KBM-7 (cell line): ENCODE measurements around the gene TXNDC9.
"Not testable (repeated sequence)": the region's sequence is repeated elsewhere in the genome, so short reads cannot be mapped to it uniquely, and the experiment has no call there.

Source experiments
- DNase-seq: peaks from one replicate; pipeline ENCODE4 v3.0.0-alpha.2; 2015
- in situ Hi-C: fragments of 300-500 bp; cut with MboI; formaldehyde crosslinking; loops from 2 replicates; pipeline ENCODE4 v1.14.3; 2020; ENCODE audit warnings: low sequenced_read_pairs, low pct_unique_long_range_greater_than_20kb, mixed read lengths

TXNDC9 gene

GRCh38 chr2:99337113-99338028 lies 1.2 kb upstream of the TXNDC9 start, which contains the start of gene EIF5B:
EIF5B (plus strand) TSS chr2:99337389; CDS start chr2:99337555, 166 bp downstream.
- in situ Hi-C loops = no loop called here
- DNase-seq = peak; percentile 94

DNA sequence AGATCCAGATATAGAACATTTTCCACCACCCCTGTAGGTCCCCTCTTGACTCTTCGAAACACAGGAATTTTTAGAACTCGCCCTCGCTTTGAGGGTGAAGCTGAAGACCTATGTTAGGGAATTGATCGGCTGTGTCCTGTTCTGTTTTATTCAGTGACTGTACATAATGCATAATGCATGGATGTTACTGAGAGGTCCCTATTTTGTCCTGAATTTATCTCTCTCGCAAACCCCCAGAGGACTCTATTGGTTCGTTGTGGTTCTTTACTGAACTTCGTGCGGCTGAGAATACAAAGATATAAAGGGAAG lies 625 bp upstream of the TXNDC9 start:
- in situ Hi-C loops = no loop called here
- DNase-seq = no peak

GRCh38 chr2:99325384-99325783 lies 10.7 kb downstream of the TXNDC9 start:
- in situ Hi-C loops = no loop called here
- DNase-seq = no peak

GRCh38 chr2:99317873-99318200 lies 18.3 kb downstream of the TXNDC9 start:
- in situ Hi-C loops = not testable (repeated sequence)

GRCh38 chr2:99317161-99317872 lies 18.8 kb downstream of the TXNDC9 start:
- DNase-seq = no peak
- in situ Hi-C loops = no loop called here

More at GRCh38 chr2:99317873-99318200, 18.3 kb downstream of the TXNDC9 start:
- not testable (repeated sequence) for DNase-seq

DNA sequence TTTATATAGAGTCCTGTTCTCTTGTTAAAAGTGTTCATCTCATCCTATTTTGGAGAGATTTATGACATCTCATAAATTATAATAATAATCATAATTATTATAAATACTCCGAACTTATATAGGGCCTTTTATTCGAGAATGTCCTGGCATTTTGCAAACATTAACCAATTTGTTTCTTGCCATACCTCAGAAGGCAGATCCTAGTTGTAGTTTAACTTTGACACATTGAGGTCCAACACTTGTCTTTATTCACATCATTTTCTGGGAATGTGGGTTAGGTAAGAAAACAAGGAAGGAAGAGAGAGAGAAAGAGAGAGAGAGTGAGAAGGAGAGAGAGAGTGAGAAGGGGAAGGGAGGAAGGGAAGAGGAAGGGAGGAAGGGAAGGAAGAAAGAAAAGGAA lies 35.0 kb downstream of the TXNDC9 start, which contains the start of gene LYG1:
TSS of gene LYG1 (minus strand) at position 101 of the 400 bp plus-strand sequence. CDS start 5,527 bp downstream, outside the sequence.
- in situ Hi-C loops, DNase-seq: not testable (repeated sequence)

DNA sequence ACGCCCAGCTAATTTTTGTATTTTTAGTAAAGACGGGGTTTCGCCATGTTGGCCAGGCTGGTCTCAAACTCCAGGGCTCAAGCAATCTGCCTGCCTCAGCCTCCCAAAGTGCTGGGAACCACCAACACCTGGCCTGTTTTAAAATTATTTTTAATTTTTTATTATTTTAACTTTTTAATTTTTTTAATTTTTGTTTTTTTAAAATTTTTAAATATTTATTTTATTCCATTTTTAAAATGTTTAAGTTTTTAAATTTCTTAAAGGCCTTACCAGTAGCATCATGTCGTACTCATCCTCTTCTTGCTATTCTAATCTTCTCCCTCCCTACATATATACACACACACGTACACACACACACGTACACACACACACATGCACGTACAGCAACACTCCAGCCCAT lies 36.6 kb downstream of the TXNDC9 start:
- in situ Hi-C loops = no loop called here
- no peak for DNase-seq

GRCh38 chr2:99297994-99298393 lies 38.1 kb downstream of the TXNDC9 start:
- in situ Hi-C loops = no loop called here
- no peak for DNase-seq

DNA sequence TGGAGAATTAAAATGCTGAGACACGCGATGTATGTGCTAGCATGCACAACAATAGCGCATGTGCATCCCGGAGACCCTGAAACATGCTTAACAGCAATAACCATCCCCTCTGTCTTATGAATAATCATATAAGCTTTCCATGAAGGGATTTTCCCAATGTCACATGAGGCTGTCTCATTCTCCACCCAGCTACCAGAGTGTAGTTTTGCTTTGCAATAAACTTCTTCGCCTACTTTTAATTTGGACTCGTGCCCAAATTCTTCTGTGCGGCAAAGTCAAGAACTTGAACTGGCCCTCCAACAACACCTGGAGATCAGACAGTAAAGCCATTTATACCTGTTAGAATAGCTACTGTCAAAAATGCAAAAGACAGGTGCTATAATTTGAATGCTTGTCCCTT lies 50.6 kb downstream of the TXNDC9 start:
- in situ Hi-C loops = no loop called here
- no peak for DNase-seq

DNA sequence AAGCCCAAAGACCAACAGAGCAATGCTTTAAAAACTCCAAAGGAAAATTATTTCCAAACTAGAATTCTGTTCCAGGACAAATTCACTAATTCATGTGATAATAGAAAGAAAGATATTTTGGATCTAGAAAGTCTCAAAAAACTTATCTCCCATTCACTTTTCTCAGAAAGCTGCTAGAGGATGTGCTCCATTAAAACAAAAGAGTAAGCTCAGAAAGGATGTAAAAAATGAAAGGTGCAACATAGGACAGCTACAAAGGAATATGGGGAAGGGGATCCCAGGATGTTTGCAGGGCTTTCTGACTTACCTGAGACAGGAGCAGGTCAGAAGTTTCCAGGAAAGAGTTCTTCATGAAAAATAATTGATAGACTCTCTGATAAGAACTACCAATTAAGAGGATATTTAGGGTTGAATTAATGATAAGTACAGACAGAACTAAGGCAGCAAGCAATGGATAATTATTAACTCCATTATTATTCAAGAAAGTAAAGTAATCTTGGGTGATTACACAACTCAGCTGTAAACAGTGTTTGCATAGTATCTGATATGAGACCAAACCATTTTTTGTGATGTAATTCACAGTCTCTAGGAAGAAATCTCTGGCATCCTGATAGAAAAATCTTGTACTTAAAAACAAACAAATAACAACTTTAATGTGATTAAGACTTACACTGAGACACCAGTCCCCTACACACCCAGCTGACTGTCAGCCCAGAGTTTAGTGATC lies 56.0 kb downstream of the TXNDC9 start:
- in situ Hi-C loops = no loop called here
- DNase-seq = no peak

- DNase-seq = no peak
- in situ Hi-C loops = no loop called here
Measured at GRCh38 chr2:99278793-99279291, 57.3 kb downstream of the TXNDC9 start.

GRCh38 chr2:99278195-99278765 lies 57.9 kb downstream of the TXNDC9 start:
- DNase-seq, in situ Hi-C loops: not testable (repeated sequence)

GRCh38 chr2:99275882-99276281 lies 60.3 kb downstream of the TXNDC9 start:
- in situ Hi-C loops = no loop called here
- DNase-seq = no peak
